GM18526 (cell line): ENCODE data around the gene CEP112.

Source experiments
- POLR2A ChIP-seq: IDR thresholded peaks from 3 replicates; pipeline ENCODE4 v1.6.1; 2011; ENCODE audit not compliant: insufficient read length; ENCODE audit errors: extremely low read depth

The CEP112 gene

GRCh38 chr17:66135896-66136295 is 56.0 kb downstream of the CEP112 start:
- TF ChIP-seq POLR2A: no peak

DNA sequence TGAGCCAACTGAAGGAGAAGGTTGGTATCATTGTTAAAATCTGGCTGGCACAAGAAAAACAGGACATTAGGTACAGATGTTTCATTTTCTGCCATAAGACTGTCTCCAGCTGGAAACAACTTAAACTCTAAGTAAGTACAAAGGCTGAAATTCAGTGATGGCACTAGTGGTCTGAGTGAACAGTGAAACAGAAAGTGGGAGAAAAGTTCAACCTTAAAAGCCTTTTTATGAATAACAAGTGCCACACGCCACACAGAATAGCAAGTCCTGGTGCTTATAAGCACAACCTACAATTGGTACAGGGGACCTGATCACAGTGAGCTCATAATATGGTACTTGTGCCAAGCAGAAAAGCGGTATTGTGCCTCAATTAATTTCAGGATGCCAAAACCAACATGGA is 56.7 kb downstream of the CEP112 start:
- TF ChIP-seq POLR2A: no peak

GRCh38 chr17:66129759-66130158 is 62.2 kb downstream of the CEP112 start:
- no peak for TF ChIP-seq POLR2A

DNA sequence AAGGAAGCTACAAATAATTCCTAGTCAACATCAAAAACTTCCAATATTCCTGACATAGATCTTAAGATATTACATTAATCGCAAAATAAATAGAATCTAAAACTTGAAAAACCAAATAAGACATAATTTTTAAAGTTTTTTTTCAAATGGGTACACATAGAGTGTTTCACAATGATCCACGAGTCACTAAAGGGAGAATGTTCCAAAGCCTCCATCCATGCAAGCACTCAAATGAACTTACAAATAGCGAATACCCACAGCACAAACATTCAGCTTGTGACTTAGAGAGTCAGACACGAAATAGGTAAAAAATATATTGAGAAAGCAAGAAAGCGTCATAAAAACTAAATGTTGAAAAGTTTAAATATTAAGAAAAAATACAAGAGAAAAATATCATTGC is 65.7 kb downstream of the CEP112 start:
- no peak for TF ChIP-seq POLR2A

- TF ChIP-seq POLR2A: no peak
Measured at GRCh38 chr17:66123163-66123562, 68.8 kb downstream of the CEP112 start.

DNA sequence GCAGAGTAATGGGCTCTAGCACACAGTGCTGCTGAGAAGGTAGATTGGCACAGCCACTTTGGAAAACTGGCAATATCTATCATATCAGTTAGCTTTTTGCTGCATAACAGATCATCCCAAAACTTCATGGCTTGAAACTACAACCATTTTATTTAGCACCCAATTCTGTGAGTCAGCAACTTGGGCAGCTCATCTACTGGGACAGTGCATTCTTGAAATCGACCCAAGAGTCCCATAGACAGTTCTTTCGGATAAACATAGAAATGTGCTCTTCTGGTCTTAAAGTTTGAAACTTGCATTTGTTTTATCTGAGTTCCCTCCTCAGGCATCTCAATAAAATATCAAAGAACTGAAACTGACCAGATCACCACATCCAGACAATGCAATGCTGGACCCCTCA is 76.7 kb downstream of the CEP112 start:
- no peak for TF ChIP-seq POLR2A

DNA sequence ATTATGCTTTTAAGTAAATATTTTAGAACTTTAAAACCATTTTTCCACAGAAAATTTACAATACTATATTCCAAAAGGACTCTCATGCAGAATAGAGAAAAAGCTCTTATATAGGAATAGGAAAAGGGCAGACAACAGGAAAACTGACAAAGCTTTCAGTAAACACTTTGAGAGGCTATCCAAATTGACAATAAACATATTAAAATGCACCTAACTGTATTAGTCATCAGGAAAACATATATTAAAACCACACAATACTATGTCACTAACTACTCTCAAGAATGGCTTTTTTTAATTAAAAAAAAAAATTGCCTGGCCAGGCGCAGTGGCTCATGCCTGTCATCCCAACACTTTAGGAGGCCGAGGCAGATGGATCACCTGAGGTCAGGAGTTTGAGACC is 77.3 kb downstream of the CEP112 start:
- TF ChIP-seq POLR2A: no peak

- no peak for TF ChIP-seq POLR2A
Measured at GRCh38 chr17:66107731-66108130, 84.2 kb downstream of the CEP112 start.

DNA sequence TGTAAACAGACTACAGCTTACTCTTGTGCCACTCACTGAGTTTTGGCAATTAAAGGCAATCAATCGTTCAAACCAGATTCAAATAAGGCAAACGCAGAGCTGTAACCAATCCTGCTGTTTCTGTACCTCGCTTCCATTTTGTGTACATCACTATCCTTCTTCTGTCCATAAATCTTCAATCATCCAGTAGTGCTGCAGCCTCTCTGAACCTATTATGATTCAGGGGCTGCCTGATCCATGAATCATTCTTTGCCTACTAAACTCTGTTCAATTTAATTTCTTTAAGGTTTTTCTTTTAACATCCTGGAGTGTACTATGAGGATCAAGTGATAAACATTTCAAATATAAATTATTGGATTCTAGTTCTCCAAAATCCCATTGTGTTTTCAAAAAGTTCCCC is 93.9 kb downstream of the CEP112 start:
- TF ChIP-seq POLR2A: no peak

GRCh38 chr17:66094727-66095126 is 97.2 kb downstream of the CEP112 start:
- TF ChIP-seq POLR2A: no peak

DNA sequence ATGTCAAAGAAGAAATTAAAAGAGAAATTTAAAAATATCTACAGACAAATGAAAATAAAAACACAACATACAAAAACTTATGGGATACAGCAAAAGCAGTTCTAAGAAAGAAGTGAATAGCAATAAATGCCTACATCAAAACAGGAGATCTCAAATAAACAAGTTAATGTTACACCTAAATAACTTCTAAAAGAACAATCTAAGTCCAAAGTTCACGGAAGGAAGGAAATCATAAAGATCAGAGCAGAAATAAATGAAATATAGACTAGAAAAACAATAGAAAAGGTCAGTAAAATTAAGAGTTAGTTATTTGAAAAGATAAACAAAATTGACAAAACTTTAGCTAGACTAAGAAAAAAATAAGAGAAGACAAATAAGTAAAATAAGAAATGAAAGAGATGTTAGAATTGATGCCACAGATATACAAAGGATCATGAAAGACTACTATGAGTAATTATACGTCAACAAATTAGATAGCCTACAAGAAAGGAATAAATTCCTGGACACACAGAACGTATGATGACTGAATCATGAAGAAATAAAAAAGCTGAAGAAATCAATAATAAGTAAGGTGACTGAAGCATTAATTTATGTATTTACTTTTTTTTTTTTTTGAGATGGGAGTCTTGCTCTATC is 100.4 kb downstream of the CEP112 start:
- TF ChIP-seq POLR2A: no peak

GRCh38 chr17:66089764-66090163 is 102.2 kb downstream of the CEP112 start:
- no peak for TF ChIP-seq POLR2A

DNA sequence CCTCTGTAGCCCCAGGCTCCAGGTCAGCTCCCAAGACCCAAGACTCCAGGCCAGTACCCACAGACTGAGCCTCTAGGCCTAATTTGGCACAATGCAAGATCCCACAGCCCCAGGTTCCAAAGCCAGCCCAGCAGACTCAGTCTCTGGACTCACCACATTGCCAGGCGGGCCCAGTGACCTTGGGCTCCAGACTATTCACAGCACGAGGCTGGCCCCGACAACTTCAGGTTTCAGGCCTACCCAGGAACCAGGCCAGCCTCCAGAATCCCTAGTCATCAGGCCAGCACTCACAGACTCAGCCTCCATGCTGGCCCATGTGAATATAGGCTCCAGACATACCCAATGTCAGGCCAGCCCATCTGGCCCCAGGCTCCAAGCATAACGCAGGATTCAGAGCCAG is 103.8 kb downstream of the CEP112 start:
- no peak for TF ChIP-seq POLR2A

DNA sequence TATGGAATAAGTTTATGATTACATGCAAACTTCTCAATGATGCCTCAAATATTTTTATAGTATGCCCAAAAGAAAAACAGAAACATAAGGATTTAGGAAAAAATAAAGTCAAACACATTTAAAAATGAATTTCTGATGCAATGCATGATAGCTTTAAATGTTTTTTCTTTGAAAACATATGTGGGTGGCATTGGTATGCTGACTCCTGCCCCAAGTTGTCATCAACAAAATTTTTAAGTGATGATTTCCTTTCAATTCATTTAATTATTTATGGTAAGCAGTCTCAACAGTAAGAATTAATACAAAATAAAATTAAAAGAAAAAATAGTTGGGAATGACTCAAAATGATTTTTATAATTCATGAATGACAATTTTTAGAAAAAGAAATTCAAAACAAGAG is 104.9 kb downstream of the CEP112 start:
- TF ChIP-seq POLR2A: no peak

DNA sequence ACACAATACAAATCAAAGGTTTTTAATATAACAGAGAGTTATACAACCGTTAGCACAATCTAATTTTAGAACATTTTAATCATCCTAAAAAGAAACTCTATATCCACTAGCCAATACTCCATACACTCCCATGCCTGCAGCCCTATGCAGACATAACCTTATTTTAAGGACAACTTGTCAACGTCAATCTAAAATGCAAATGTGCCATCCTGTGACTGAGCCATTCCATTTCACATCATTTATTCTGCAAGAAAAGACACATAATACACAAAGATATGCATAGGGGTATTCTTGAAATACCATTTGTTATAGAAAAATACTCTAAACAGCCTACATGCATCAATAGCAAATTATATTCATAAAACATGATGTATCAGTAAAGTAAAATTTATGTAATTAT is 106.7 kb downstream of the CEP112 start:
- TF ChIP-seq POLR2A: no peak

GRCh38 chr17:66076546-66077190 is 115.3 kb downstream of the CEP112 start:
- TF ChIP-seq POLR2A: no peak

- no peak for TF ChIP-seq POLR2A
Measured at GRCh38 chr17:66073384-66073783, 118.5 kb downstream of the CEP112 start.
